H9 (cell line): ENCODE measurements around the gene ATF7IP2. TPM values are rescaled to one million over a fixed set of nuclear protein-coding genes. Genes with fewer than 3 reads are reported as not detected.

Experiments used
- DNase-seq: peaks from one replicate; pipeline ENCODE4 v3.0.0-alpha.2; 2017
- H2AFZ ChIP-seq: one replicate; pipeline ENCODE4 v1.6.1; 2013; ENCODE audit warnings: mild to moderate bottlenecking, low read length, control low read depth, moderate library complexity
- H2AK5ac ChIP-seq: 2 replicates; pipeline ENCODE4 v1.6.1; 2013; ENCODE audit warnings: low read length, control low read depth, mixed read lengths; ENCODE audit not compliant: insufficient read length
- H2BK120ac ChIP-seq: one replicate; pipeline ENCODE4 v1.6.1; 2013; ENCODE audit warnings: low read depth, mild to moderate bottlenecking, low read length, control low read depth, inconsistent platforms; ENCODE audit not compliant: poor library complexity, severe bottlenecking
- H2BK12ac ChIP-seq: 2 replicates; pipeline ENCODE4 v1.6.1; 2013; ENCODE audit warnings: low read length, control low read depth, mixed read lengths, low read depth; ENCODE audit not compliant: insufficient read length
- H2BK15ac ChIP-seq: 2 replicates; pipeline ENCODE4 v1.6.1; 2013; ENCODE audit warnings: low read depth, low read length, control low read depth
- H2BK20ac ChIP-seq: one replicate; pipeline ENCODE4 v1.6.1; 2013; ENCODE audit warnings: low read depth, mild to moderate bottlenecking, low read length, control low read depth, inconsistent platforms; ENCODE audit not compliant: poor library complexity, severe bottlenecking
- H2BK5ac ChIP-seq: 2 replicates; pipeline ENCODE4 v1.6.1; 2013; ENCODE audit warnings: low read length, control low read depth, mixed read lengths; ENCODE audit not compliant: insufficient read length
- H3K14ac ChIP-seq: 2 replicates; pipeline ENCODE4 v1.6.1; 2013; ENCODE audit warnings: low read length, control low read depth; ENCODE audit not compliant: insufficient read depth
- H3K18ac ChIP-seq: 2 replicates; pipeline ENCODE4 v1.6.1; 2013; ENCODE audit warnings: low read depth, mild to moderate bottlenecking, mixed read lengths, low read length, control low read depth; ENCODE audit not compliant: insufficient read length
- H3K23ac ChIP-seq: 2 replicates; pipeline ENCODE4 v1.6.1; 2013; ENCODE audit warnings: low read length, control low read depth, mixed read lengths, low read depth; ENCODE audit not compliant: insufficient read length
- H3K23me2 ChIP-seq: 2 replicates; pipeline ENCODE4 v1.6.1; 2013; ENCODE audit warnings: low read depth, mild to moderate bottlenecking, mixed read lengths, low read length, control low read depth; ENCODE audit not compliant: insufficient read length, poor library complexity, severe bottlenecking
- H3K27ac ChIP-seq: 2 replicates; pipeline ENCODE4 v1.5.1; 2013; ENCODE audit warnings: low read length, control low read depth, mixed read lengths, low read depth; ENCODE audit not compliant: insufficient read length
- H3K27me3 ChIP-seq: 2 replicates; pipeline ENCODE4 v1.6.1; 2013; ENCODE audit warnings: low read length, control low read depth, inconsistent platforms; ENCODE audit not compliant: insufficient read depth
- H3K4ac ChIP-seq: 2 replicates; pipeline ENCODE4 v1.6.1; 2013; ENCODE audit warnings: low read depth, mild to moderate bottlenecking, control low read depth, inconsistent platforms, low read length, moderate library complexity
- H3K4me1 ChIP-seq: 2 replicates; pipeline ENCODE4 v1.6.1; 2013; ENCODE audit warnings: low read length, control low read depth, inconsistent platforms; ENCODE audit not compliant: insufficient read depth
- H3K4me2 ChIP-seq: 2 replicates; pipeline ENCODE4 v1.6.1; 2013; ENCODE audit warnings: low read length, control low read depth, mixed read lengths; ENCODE audit not compliant: insufficient read length, insufficient read depth
- H3K56ac ChIP-seq: 2 replicates; pipeline ENCODE4 v1.6.1; 2013; ENCODE audit warnings: low read depth, mild to moderate bottlenecking, mixed read lengths, low read length, control low read depth; ENCODE audit not compliant: insufficient read length
- H3K79me1 ChIP-seq: 2 replicates; pipeline ENCODE4 v1.6.1; 2013; ENCODE audit warnings: low read depth, mild to moderate bottlenecking, moderate library complexity, low read length, control low read depth, inconsistent platforms; ENCODE audit not compliant: insufficient read depth, poor library complexity, severe bottlenecking
- H3K79me2 ChIP-seq: 2 replicates; pipeline ENCODE4 v1.6.1; 2013; ENCODE audit warnings: low read length, control low read depth, inconsistent platforms; ENCODE audit not compliant: insufficient read depth
- H3K9ac ChIP-seq: 2 replicates; pipeline ENCODE4 v1.6.1; 2013; ENCODE audit warnings: low read length, control low read depth, mixed read lengths; ENCODE audit not compliant: insufficient read length; ENCODE audit errors: extremely low read depth
- H3K9me3 ChIP-seq: one replicate; pipeline ENCODE4 v1.6.1; 2013; ENCODE audit warnings: low read depth, low read length, inconsistent platforms; ENCODE audit not compliant: control insufficient read depth
- H3T11ph ChIP-seq: one replicate; pipeline ENCODE4 v1.6.1; 2013; ENCODE audit warnings: mild to moderate bottlenecking, low read length, control low read depth, inconsistent platforms
- H4K20me1 ChIP-seq: one replicate; pipeline ENCODE4 v1.6.1; 2013; ENCODE audit not compliant: control insufficient read depth, insufficient read length, insufficient read depth
- H4K5ac ChIP-seq: 2 replicates; pipeline ENCODE4 v1.6.1; 2013; ENCODE audit warnings: low read depth, mild to moderate bottlenecking, mixed read lengths, low read length, control low read depth; ENCODE audit not compliant: insufficient read length
- H4K8ac ChIP-seq: replicated peaks from 2 replicates; pipeline ENCODE4 v1.6.1; 2013; ENCODE audit warnings: low read length, control low read depth, mixed read lengths, low read depth; ENCODE audit not compliant: insufficient read length
- H4K91ac ChIP-seq: 2 replicates; pipeline ENCODE4 v1.6.1; 2013; ENCODE audit warnings: low read depth, mild to moderate bottlenecking, moderate library complexity, mixed read lengths, low read length, control low read depth; ENCODE audit not compliant: insufficient read length
- H3K27ac Mint-ChIP-seq, 3 experiments: 2 replicates in 2 of 3; 3 replicates in 1 of 3; pipeline ENCODE4 v1.8.0; 2020 to 2021; ENCODE audit warnings: mixed read lengths in 3 of 3, mild to moderate bottlenecking in 1 of 3, moderate library complexity in 1 of 3
- H3K27me3 Mint-ChIP-seq: 2 replicates; pipeline ENCODE4 v1.8.0; 2021; ENCODE audit warnings: low read depth, mild to moderate bottlenecking, moderate library complexity, mixed read lengths
- H3K36me3 Mint-ChIP-seq, 3 experiments: 2 replicates in 2 of 3; 3 replicates in 1 of 3; pipeline ENCODE4 v1.8.0; 2020 to 2021; ENCODE audit warnings: low read depth in 3 of 3, mixed read lengths in 3 of 3; ENCODE audit not compliant: insufficient read depth in 1 of 3
- H3K4me1 Mint-ChIP-seq, 2 experiments: 2 replicates each; pipeline ENCODE4 v1.8.0; 2020; ENCODE audit warnings: mixed read lengths in 2 of 2
- H3K4me3 Mint-ChIP-seq, 2 experiments: 2 replicates in 1 of 2; 3 replicates in 1 of 2; pipeline ENCODE4 v1.8.0; 2020 to 2021; ENCODE audit warnings: mild to moderate bottlenecking in 2 of 2, mixed read lengths in 2 of 2, moderate library complexity in 1 of 2
- H3K9me3 Mint-ChIP-seq, 2 experiments: 2 replicates in 1 of 2; 3 replicates in 1 of 2; pipeline ENCODE4 v1.8.0; 2020; ENCODE audit warnings: mild to moderate bottlenecking in 2 of 2, mixed read lengths in 2 of 2, moderate library complexity in 1 of 2
- WGBS: extraction: QIAGEN DNeasy Blood & Tissue Kit; methylation state at CpG from one replicate; pipeline ENCODE4 v1.1.7; 2013; ENCODE audit warnings: missing lambda C conversion rate, low lambda C conversion rate, mixed read lengths; ENCODE audit not compliant: insufficient read length; ENCODE audit errors: extremely low coverage; 5-methylcytosine and 5-hydroxymethylcytosine counted together
- total RNA-seq: library from RNA; stranded (reverse); gene quantifications from 2 replicates; pipeline ENCODE4 v1.2.1, GENCODE V29; 2021
- TF ChIP-seq, protein P1 (sequence below): fragments of 200-600 bp; sonication (generic); conservative IDR thresholded peaks from 3 replicates; pipeline ENCODE4 v1.8.0; 2021; ENCODE audit warnings: antibody characterized with exemption, mild to moderate bottlenecking

Gene ATF7IP2
- total RNA-seq, 1 experiment from 2014 or later = 21.5 TPM

DNA sequence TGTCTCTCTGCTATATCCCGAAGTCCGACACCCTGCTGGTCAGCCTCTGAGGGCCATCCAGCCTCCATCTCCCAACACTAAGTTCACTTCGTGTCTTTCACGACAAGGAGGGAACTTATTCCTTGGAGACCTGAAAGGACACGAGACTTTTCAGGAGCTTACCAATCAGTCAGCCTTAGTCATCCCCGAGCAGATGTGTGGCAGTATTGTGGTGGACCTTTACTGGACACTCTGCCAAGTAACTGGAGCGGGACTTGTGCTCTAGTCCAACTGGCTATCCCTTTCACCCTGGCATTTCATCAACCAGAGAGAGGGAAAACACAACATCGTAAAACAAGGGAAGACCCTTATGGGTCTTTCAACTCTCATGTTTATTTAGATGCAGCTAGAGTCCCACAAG lies 107.4 kb downstream of the ATF7IP2 start:
- Histone ChIP-seq H4K8ac (no peak overlapping the region), H4K91ac (no peak overlapping the region), H2BK12ac (no peak overlapping the region), H2BK5ac (no peak overlapping the region), H3T11ph (no peak overlapping the region), H3K27me3 (no peaks in the 10 kb centered on the region), H3K4me1 (no peaks in the 10 kb centered on the region; the same call in 1 of the 2 replicates), H3K79me1 (no peaks in the 10 kb centered on the region), H3K14ac (no peak overlapping the region), H2BK20ac (no peak overlapping the region), H3K56ac (no peak overlapping the region), H3K4me2 (no peak overlapping the region), H3K23me2 (no peaks in the 10 kb centered on the region), H4K5ac (no peak overlapping the region), H3K23ac (no peak overlapping the region), H2AK5ac (no peak overlapping the region), H3K9me3 (no peaks in the 10 kb centered on the region), H3K18ac (no peak overlapping the region), H3K79me2 (no peaks in the 10 kb centered on the region), H2AFZ (no peak overlapping the region), H4K20me1 (no peaks in the 10 kb centered on the region), H3K9ac (no peak overlapping the region), H2BK15ac (no peak overlapping the region), H3K27ac (no peak overlapping the region), H2BK120ac (no peak overlapping the region), H3K4ac (no peak overlapping the region)
- no peak for DNase-seq
- Mint-ChIP-seq H3K27me3 (peaks cover 3% of the 10 kb centered on the region; the same call in 1 of the 2 replicates), H3K4me3 (no peak overlapping the region), H3K27ac (no peak overlapping the region), H3K9me3 (peaks cover 10 to 25% of the 10 kb centered on the region in 2 experiments), H3K4me1 (peaks cover 14 to 19% of the 10 kb centered on the region in 2 experiments), H3K36me3 (peaks cover 11 to 19% (median 13%) of the 10 kb centered on the region in 3 experiments)
- TF ChIP-seq, protein P1, sequence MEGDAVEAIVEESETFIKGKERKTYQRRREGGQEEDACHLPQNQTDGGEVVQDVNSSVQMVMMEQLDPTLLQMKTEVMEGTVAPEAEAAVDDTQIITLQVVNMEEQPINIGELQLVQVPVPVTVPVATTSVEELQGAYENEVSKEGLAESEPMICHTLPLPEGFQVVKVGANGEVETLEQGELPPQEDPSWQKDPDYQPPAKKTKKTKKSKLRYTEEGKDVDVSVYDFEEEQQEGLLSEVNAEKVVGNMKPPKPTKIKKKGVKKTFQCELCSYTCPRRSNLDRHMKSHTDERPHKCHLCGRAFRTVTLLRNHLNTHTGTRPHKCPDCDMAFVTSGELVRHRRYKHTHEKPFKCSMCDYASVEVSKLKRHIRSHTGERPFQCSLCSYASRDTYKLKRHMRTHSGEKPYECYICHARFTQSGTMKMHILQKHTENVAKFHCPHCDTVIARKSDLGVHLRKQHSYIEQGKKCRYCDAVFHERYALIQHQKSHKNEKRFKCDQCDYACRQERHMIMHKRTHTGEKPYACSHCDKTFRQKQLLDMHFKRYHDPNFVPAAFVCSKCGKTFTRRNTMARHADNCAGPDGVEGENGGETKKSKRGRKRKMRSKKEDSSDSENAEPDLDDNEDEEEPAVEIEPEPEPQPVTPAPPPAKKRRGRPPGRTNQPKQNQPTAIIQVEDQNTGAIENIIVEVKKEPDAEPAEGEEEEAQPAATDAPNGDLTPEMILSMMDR = no peak
- WGBS = no CpG with 5 or more reads among the region's 8 CpGs
